AG09319 (cell line): Measurements from ENCODE around the gene PARD3B.

Source experiments
- DNase-seq: peaks from one replicate; pipeline ENCODE4 v3.0.0-alpha.2; 2010; ENCODE audit warnings: low read depth; ENCODE audit errors: extremely low read depth
- TF ChIP-seq, protein P1 (sequence below): IDR thresholded peaks from 2 replicates; pipeline ENCODE4 v1.5.1; 2011; ENCODE audit warnings: low read depth, mild to moderate bottlenecking, inconsistent platforms, low read length, moderate library complexity

The PARD3B gene

DNA sequence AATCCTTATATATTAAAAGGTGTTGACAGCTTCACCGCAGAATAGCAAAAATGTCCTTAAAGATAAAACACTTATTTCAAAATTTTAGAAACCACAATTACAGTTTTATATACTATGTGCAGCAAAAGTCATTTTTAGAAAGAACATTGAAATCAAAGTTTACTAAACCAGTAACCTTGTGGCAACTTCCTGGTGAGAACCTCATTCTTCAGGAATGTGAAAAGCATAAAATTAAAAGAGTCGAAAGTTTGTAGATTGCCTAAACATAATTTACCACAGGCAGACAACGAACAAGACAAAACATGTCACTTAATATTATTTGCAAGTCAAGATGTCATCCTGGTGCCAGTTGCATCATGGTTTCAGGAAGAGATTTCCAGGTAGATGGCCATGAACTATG is 1028.7 kb downstream of the PARD3B start:
- DNase-seq, result no peak
- TF ChIP-seq, protein P1, sequence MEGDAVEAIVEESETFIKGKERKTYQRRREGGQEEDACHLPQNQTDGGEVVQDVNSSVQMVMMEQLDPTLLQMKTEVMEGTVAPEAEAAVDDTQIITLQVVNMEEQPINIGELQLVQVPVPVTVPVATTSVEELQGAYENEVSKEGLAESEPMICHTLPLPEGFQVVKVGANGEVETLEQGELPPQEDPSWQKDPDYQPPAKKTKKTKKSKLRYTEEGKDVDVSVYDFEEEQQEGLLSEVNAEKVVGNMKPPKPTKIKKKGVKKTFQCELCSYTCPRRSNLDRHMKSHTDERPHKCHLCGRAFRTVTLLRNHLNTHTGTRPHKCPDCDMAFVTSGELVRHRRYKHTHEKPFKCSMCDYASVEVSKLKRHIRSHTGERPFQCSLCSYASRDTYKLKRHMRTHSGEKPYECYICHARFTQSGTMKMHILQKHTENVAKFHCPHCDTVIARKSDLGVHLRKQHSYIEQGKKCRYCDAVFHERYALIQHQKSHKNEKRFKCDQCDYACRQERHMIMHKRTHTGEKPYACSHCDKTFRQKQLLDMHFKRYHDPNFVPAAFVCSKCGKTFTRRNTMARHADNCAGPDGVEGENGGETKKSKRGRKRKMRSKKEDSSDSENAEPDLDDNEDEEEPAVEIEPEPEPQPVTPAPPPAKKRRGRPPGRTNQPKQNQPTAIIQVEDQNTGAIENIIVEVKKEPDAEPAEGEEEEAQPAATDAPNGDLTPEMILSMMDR, result no peak

DNA sequence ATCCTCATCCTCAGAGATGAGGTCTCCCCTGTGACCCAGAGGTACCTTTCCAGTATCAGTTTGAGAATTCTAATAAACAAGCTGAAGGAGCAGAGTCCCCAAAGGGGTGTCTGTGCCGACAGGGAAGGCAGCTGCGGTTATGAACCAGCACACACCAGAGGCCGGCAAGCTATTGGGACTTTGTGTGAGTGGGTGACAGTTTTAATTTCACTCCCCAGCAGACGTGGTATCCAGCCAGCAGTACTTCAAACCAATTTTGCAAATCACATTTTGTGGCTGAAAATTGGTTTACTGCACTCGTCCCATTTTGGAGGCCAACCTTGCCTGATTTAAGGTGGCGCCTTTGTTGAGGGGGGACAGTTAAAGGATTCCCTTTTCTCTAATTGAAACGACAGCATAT is 1034.1 kb downstream of the PARD3B start:
- TF ChIP-seq, protein P1, result no peak
- no peak for DNase-seq

DNA sequence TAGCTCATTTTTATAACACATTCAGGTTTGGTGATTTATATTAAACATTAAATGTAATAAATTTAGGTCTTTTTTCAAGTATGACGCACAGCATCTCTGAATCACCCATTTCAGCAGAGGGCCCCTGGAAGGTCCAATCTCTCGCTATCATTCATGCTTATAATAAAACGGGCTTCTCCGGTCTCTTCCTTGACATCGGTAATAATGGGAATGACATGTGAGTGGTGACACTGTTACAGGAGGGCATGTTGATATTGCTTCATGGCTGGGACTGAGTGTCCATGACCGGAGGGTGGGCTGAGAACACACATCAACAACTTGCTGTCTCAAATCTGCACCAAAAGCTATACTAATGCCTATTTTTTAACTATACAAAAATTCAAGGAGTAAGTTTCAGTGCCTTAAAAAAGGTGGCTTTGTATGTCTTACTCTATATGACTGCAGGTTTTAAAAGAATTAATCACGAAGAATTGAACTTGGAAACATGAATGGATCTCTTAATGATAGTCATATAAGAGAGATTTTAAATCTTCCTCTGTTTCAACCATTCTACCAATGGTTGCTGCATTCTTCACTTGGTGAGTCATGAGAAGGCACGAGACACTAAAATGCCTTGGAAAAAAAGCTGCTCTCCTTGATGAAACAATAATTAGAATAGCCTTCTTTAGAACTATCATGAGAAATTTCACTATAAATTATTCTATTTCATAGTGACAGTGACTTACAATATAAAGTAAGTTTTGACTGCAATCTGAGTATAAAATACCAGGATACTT is 1035.1 kb downstream of the PARD3B start:
- TF ChIP-seq, protein P1, result no peak
- no peak for DNase-seq

DNA sequence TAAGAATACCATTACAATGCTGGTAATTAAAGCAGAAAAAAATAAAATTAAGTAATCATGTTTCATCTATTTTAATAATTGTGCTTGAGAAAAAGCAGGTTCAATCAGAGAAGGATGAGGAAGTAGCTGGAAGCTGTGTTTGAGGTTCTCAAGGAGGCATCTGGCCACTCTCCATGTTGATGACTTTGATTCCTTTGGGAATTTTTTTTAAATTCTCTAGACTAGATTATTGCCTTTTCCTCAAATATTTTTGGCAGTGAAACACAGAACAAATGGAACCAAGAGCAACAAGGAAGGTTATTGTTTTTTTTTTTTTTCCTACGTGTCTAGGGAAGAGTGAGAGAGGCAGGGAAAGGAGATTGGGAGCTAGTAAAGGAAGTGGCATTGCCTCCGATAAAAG is 1037.1 kb downstream of the PARD3B start:
- TF ChIP-seq, protein P1, result no peak
- DNase-seq, result no peak

DNA sequence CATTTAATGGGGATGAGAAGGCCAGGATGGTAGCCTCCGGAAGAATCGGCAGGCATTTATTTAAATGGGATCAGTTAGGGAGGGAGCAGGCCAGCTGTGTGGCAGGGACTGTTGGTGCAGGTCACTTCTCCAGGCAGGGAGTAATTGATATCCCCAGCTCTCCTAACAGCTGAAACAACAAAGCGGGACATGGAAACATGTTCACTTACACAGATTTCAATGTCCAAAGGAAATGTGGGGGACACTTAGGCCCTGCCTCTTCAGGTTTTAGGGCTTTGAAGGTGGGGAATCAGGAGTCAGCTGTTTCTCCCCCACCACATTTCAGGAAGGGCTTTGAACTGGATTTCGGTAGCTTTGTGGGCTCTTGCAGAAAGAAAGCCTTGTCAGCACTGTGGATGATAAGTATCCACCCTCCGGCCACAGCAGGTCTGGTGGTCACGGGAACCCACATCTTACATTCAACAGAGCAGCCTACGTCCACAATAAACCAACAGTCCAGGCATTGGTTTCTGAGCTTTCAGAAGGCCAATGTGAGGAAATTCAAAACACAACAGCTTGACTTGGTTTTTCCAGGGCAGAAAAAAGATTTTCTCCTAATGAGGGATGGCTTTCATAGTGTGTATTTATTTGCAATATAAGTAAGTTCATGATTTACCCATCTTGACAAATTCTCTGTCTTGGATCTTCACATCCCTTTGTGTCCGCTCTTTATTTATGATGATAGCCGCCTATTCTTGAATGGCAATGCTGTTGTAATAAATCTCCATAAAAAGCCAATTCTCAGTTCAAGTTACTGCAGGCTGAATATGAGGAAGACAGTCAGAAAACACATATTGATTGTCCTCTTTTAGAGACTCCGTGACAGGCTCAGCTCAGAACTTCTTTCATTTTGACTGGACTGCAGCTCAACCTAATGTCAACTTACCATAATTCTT is 1040.4 kb downstream of the PARD3B start:
- no peak for DNase-seq
- TF ChIP-seq, protein P1, result no peak

DNA sequence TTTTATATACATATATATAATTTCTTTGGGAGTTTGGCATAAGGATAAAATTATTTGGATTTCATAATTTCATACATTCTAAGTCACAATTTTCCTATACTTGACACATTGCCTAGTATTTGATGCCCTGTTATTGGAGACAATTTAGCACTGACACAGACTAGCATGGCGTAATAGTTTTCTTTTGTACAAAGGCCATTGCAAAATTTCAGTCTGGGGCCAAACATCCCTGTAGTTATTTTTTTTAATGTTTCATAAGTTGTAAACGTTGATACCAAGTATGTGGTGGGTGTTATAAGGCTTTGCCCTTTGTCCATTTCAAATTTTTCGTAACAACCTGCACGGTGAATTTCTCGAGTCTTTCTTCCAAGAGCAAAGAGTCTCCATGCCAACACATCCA is 1041.4 kb downstream of the PARD3B start:
- DNase-seq, result no peak
- TF ChIP-seq, protein P1, result no peak

DNA sequence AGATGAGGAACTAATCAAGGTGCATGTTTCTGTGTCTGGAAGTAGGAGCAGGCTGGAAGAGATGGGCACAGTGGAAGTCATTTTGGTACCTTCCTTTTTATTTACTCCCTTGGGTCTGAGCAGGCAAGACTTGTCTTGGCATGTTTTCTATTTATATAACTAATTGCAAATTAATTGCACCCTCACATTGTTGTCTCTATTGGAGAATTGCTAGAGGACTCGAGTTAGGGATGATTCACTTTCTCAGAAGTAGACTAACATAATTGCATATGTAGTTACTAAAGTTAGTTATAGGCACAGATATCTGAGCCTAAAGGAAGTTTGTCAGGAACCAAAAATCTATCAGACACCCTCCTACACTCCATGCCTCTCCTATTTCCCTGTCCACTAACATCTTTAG is 1044.2 kb downstream of the PARD3B start:
- DNase-seq, result no peak

More for the DNA sequence above, 1044.2 kb downstream of the PARD3B start:
- TF ChIP-seq, protein P1, result no peak
